GM10847 (cell line): ENCODE data around the gene SLC25A21.

ENCODE experiments used
- POLR2A ChIP-seq: IDR thresholded peaks from 2 replicates; pipeline ENCODE4 v1.6.1; 2011; ENCODE audit not compliant: insufficient read length; ENCODE audit errors: extremely low read depth

SLC25A21 gene

GRCh38 chr14:37172024-37172869, at the start of gene SLC25A21:
Gene SLC25A21, minus strand, starts transcription at chr14:37172606.
- no peak for TF ChIP-seq POLR2A

GRCh38 chr14:37221073-37221472, 48.7 kb upstream of the SLC25A21 start:
- no peak for TF ChIP-seq POLR2A

GRCh38 chr14:37215345-37215744, 42.9 kb upstream of the SLC25A21 start:
- no peak for TF ChIP-seq POLR2A

- no peak for TF ChIP-seq POLR2A
These were observed 40.6 kb upstream of the SLC25A21 start for GRCh38 chr14:37213016-37213415.

GRCh38 chr14:37210448-37210847, 38.0 kb upstream of the SLC25A21 start:
- TF ChIP-seq POLR2A, result no peak

GRCh38 chr14:37203423-37203822, 31.0 kb upstream of the SLC25A21 start:
- no peak for TF ChIP-seq POLR2A

- TF ChIP-seq POLR2A, result no peak
These were observed 30.4 kb upstream of the SLC25A21 start for GRCh38 chr14:37202812-37203211.

- TF ChIP-seq POLR2A, result no peak
These were observed 29.9 kb upstream of the SLC25A21 start for GRCh38 chr14:37202265-37202664.

- no peak for TF ChIP-seq POLR2A
These were observed 29.3 kb upstream of the SLC25A21 start for GRCh38 chr14:37201724-37202123.

- no peak for TF ChIP-seq POLR2A
These were observed 26.5 kb upstream of the SLC25A21 start for GRCh38 chr14:37198907-37199306.

GRCh38 chr14:37198273-37198598, 25.8 kb upstream of the SLC25A21 start:
- no peak for TF ChIP-seq POLR2A

- TF ChIP-seq POLR2A, result no peak
These were observed 25.2 kb upstream of the SLC25A21 start, which contains the start of gene MIPOL1 for GRCh38 chr14:37197421-37198272. Gene MIPOL1, plus strand, starts transcription at chr14:37197937. Its CDS starts 49,952 bp downstream, at chr14:37247889.

GRCh38 chr14:37196604-37197420, 24.4 kb upstream of the SLC25A21 start:
- TF ChIP-seq POLR2A, result no peak

GRCh38 chr14:37195327-37195726, 22.9 kb upstream of the SLC25A21 start:
- TF ChIP-seq POLR2A, result no peak

GRCh38 chr14:37194698-37195097, 22.3 kb upstream of the SLC25A21 start:
- TF ChIP-seq POLR2A, result no peak

GRCh38 chr14:37187294-37187693, 14.9 kb upstream of the SLC25A21 start:
- TF ChIP-seq POLR2A, result no peak

- TF ChIP-seq POLR2A, result no peak
These were observed 14.5 kb upstream of the SLC25A21 start for GRCh38 chr14:37186865-37187264.
